ENCODE data around the gene MAP1LC3C.
"Not testable (repeated sequence)": the region's sequence is repeated elsewhere in the genome, so short reads cannot be mapped to it uniquely, and the experiment has no call there.

The MAP1LC3C gene

DNA sequence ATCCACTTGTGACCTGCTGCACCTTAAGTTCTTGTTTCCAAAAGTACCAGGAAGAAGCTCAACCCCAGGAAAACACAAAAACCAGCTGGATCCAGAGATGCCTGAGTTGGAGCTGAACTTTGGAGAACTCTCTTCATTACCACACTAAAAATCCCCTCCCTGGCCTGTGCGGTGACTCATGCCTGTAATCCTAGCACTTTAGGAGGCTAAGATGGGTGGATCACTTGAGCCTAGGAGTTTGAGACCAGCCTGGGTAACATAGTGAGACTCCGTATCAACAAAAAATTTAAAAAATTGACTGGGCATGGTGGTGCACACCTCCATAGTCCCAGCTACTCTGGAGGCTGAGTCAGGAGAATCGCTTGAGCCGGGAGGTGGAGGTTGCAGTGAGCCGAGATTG lies 6.2 kb downstream of the MAP1LC3C start:
- peak; percentile 45 for DNase-seq (ENCODE audit: low read depth, low spot score)

DNA sequence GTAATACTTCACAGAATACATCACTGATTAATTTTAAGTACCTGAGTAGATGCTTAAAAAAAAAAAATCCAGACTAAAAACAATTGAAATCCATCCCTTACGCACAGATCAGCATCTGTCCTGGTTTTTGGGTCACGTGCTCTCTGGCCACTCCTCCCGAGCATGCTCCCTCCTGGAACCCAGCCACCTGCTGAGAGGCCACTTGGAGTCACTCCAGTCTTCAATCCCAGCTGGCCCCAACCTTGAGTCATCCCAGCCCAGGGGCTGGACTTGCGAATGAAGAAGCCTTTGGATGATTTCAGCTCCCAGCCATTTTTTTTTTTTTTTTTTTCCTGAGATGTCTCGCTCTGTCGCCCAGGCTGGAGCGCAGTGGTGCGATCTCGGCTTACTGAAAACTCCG lies 8.9 kb downstream of the MAP1LC3C start:
- DNase-seq (ENCODE audit: low read depth, low spot score): peak; percentile 82

DNA sequence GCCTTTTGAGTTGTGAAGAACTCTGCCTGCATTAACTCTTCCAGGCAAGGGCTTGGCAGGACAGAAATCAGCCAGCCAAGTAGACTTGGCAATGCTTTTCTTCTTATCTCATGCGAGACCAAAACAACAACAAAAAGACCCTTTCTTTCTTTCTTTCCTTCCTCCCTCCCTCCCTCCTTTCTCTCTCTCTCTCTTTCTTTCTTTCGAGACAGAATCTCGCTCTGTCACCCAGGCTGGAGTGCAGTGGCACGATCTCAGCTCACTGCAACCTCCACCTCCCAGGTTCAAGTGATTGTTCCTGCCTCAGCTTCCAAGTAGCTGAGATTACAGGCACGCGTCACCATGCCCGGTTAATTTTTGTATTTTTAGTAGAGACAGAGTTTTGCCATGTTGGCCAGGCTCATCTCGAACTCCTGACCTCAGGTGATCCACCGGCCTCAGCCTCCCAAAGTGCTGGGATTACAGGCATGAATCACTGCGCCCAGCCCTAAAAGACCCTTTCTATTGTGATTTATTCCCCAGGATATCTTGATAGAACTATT lies 10.4 kb downstream of the MAP1LC3C start:
- not testable (repeated sequence) for DNase-seq (ENCODE audit: low read depth, low spot score)

DNA sequence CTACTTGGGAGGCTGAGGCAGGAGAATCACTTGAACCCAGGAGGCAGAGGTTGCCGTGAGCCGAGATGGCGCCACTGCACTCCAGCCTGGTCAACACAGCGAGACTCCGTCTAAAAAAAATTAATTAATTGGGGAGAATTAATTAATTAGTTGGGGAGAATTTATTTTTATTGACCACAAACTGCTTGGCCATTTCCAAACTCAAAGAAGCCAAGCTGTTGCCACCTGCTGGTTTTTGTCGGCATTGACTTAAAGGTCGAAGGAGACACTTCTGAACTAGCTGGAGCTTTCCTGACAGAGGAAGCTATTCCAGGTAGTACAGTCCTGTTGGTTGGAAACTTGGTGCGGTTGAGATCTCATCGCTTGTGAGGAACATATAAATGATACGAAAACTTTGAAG lies 13.1 kb downstream of the MAP1LC3C start:
- no peak for DNase-seq (ENCODE audit: low read depth, low spot score)

DNA sequence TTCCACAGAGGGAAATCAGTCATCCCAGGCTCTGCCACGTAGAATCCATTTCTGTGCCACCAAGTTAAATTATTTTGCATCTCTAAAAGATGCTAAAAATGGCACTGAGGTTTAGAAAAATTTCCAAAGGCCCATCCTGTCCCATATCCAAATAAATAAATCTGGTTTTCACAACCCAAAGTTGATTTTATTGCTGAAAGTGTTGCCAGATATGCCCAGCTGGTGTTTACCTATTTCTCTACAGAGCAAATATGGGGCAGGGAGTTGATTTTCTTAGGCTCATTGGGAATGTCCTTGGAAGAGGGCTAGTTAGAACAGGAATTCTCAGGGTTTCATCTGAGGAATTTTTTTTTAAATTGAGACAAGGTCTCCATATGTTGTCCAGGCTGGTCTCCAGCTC lies 19.0 kb downstream of the MAP1LC3C start:
- no peak for DNase-seq (ENCODE audit: low read depth, low spot score)

DNA sequence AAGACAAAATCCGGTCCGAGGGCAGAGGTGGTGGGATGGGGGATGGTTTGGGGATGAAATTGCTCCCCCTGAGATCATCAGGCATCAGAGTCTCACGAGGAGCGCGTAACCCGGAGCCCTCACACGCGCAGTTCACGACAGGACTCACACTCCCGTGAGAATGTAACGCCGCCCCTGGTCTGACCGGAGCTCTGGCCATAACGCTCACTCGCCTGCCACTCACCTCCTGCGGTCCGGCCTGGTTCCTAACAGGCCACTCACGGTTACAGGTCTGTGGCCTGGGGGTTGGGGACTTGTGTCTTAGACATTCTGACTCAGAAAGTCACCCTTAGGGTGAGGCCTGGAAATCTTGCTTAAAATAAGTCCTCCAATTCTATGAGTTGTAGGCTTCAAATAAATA lies 19.8 kb downstream of the MAP1LC3C start:
- no peak for DNase-seq (ENCODE audit: low read depth, low spot score)

DNA sequence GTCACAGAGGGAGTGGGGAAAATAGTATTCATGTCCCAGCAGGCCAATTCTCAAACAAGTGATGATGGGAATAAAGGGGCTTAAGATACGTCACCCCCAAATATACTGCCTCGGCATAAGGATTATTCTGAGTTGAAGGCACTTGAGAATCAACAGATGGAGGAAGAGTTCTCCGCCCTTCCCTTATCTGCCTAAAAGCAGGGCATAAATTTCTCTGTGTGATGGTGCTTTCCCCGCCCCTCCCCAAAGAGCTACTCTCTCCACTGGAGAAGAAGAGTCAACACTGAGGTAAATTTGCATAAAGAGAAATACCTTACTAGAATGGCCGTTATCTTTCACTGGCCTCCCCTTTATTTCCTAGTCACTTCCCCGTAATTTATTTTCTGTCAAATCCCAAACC lies 22.7 kb downstream of the MAP1LC3C start:
- no peak for DNase-seq (ENCODE audit: low read depth, low spot score)

DNA sequence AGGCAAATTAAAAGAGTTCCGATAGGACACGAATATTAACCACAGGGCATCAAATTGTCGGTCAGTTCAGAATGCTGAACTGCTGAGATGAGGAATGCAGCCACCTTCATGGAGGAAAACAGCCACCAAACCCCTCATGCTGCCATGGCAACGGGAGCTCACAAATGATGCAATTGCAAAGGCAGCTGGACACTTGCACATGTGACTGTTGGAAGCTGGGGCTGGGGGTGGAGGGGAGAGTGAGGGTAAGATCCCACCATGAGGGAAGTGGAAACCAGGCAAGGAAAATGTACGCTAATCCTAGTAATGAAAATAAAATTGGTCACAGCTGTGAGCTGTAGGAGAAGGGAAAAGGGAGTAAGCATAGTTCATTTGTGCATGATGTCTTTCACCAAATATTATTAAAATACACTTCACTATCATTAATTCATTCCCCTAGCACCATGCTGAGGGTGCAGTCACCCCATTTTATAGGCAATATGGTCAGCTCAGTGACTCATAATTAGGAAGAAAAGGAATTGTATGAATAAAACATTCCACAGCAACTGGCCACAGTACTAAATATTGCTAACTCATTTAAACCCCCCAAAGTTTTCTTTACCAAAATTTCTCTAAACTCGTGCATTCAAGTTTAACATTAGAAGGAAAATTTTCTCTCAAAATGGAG lies 26.1 kb downstream of the MAP1LC3C start:
- no peak for DNase-seq (ENCODE audit: low read depth, low spot score)

DNA sequence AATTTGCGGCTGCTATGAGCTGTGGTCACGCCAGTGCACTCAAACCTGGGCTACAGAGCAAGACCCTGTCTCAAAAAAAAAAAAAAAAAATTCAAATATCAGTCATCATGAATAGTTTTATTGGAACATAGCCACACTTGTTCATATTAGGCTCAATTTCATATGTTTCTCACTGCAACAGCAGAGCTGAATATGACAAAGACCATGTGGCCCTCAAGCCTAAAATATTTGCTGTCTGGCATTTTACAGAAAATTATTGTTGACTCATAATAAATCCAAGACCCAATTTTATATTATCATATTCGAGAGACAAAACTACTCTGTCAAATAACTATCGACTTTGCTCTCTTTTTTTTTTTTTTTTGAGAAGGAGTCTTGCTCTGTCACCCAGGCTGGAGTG lies 30.3 kb downstream of the MAP1LC3C start:
- DNase-seq (ENCODE audit: low read depth, low spot score): no peak

DNA sequence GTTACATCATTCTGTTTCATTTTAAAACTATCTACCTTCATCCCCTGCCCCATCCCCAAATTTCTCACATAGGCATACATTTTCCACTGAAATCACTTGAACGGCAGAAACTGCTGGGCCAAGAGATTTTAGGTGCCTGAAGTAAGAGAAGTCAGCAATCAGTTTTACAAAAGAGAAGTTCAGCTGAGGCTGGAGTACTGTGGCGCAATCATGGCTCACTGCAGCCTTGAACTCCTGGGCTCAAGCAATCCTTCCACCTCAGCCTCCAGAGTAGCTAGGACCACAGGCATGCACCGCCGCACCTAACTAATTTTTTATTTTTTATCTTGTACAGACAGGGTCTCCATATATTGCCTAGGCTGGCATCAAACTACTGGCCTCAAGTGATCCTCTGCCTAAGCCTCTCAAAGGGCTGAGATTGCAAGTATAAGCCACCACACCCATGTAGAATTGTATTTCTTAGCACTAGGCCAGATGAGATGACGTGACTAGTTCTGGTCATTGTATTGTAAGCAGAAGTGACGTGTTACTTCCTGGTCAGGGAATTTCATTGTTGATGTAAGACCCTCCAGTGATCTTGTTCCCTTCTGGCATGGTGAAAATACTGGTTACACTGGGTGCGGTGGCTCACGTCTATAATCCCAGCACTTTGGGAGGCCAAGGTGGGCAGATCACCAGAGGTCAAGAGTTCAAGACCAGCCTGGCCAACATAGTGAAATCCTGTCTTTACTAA lies 34.2 kb downstream of the MAP1LC3C start:
- DNase-seq (ENCODE audit: low read depth, low spot score): no peak

DNA sequence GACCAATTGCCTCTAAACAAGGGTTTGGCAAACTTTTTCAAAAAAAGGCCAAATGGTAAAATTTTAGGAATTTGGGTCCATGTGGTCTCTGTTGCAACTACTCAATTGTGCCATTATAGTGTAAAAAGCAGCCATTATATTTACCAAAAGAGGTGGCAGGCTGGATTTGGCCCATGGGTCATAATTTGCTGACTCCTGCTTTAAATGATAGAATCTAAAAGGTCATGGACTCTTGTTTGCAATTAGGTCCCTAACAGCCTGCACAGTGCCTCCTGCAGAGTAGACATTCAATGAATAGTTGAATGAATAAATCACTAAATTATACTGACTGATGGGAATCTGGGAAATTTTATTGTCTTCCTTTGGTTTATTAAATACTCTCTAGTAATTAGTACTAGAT lies 35.2 kb downstream of the MAP1LC3C start:
- DNase-seq (ENCODE audit: low read depth, low spot score): no peak

DNA sequence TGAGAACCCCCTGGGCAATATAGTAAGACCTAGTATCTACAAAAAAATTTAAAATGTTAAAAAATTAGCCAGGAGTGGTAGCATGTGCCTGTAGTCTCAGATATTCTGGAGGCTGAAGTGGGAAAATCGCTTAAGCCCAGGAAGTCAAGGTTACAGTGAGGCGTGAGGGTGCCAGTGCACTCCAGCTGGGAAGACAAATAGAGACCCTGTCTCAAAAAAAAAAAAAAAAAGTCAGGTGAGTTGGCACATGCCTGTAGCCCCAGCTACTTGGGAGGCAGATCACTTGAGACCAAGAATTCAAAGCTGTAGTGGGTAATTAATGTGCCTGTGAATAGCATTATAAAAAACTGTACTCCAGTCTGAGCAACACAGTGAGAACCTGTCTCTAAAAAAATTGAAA lies 36.7 kb downstream of the MAP1LC3C start:
- no peak for DNase-seq (ENCODE audit: low read depth, low spot score)

DNA sequence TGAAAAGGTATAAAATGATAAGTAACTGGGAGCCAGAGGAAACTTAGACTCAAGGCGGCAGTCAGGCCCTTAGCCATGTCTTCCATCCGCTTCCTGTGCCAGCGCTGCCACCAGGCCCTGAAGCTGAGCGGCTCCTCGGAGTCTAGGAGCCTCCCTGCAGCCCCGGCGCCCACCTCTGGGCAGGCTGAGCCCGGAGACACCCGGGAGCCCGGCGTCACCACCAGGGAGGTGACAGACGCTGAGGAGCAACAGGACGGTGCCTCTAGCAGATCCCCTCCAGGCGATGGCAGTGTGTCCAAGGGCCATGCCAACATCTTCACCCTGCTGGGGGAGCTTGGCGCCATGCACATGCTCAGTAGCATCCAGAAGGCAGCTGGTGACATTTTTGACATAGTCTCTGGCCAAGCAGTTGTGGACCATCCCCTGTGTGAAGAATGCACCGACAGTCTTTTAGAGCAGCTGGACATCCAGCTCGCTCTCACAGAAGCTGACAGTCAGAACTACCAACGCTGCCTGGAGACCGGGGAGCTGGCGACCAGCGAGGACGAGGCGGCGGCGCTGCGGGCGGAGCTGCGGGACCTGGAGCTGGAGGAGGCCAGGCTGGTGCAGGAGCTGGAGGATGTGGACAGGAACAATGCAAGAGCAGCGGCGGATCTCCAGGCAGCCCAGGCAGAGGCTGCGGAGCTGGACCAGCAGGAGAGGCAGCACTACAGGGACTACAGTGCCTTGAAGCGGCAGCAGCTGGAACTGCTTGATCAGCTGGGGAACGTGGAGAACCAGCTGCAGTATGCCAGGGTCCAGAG lies 41.0 kb downstream of the MAP1LC3C start, which contains the start of gene BECN2:
Gene BECN2 (plus strand): TSS at position 76 of the 803 bp plus-strand sequence. CDS start 0 bp downstream, at position 76.
- no peak for DNase-seq (ENCODE audit: low read depth, low spot score)

DNA sequence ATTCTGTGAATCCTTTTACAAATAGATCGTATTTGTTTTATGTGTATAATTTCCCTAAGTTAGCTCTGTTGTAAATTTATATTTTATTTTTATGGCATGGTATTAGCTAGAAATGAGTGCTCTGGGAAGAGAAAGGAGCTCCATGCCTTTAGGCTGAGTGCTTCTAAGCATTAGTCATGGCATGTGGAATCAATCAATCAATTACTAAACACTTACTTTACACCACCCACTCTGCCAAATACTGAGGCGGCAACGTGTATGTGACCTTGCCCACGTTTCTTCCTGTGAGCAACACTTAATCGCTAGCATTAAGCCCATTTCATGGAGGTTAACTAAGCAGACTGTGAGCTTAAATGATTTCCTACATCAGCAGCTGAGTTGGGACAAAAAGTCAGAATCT lies 48.5 kb downstream of the MAP1LC3C start:
- no peak for DNase-seq (ENCODE audit: low read depth, low spot score)

DNA sequence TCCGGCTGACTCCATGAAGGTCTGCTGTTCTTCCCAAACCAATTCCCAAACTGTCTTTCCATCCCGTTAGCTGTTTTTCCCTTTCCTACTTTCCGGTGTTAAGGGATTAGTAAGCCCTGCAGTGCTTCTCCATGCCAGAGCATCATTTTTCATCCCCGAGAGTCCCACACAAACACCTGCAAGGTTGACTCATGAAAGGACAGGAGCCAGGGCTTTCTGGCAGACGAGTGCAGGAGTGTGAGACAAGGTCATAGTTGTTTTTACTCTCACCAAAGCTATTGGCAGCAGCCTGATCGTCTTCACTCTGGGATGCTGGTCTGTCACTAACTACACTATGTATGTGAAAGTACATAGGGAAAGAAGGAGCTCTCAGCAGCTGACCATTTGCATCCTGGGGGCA lies 51.5 kb downstream of the MAP1LC3C start:
- no peak for DNase-seq (ENCODE audit: low read depth, low spot score)
